ENCODE measurements around the gene EN2. TPM values are rescaled to one million over a fixed set of nuclear protein-coding genes. Genes with fewer than 3 reads are reported as not detected.

EN2 gene
- total RNA-seq, 1 experiment from 2014 or later = 0.07 TPM

DNA sequence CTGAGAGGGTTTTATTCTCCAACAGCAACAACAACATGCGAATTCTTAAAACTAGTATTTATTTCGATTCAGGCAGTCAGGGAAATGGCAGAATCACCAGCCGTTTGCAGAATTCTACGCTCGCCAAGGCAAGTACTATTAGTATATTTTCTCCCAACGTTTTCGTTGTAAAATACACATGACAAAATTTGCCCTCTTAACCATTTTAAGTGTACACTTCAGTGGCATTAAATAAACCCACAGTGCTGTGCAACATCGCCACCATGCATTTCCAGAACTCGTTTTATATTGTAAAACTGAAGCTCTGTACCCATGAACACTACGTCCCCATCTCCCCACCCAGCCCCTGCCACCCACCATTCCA is 10.8 kb downstream of the EN2 start:
- H4K5ac ChIP-seq (ENCODE audit: insufficient read length, low read depth, low read length) = no peak overlapping the region
- H2BK12ac ChIP-seq (ENCODE audit: insufficient read length, low read depth, low read length) = no peak overlapping the region

More for the DNA sequence above, 10.8 kb downstream of the EN2 start:
- peak overlapping the region; percentile 5 for H3K4me2 ChIP-seq (ENCODE audit: insufficient read depth, insufficient read length, low read length)
- H2BK5ac ChIP-seq (ENCODE audit: insufficient read length, low read length) = no peak overlapping the region
- Mint-ChIP-seq H3K4me1 (peaks cover 27 to 40% of the 10 kb centered on the region in 2 experiments), H3K27ac (no peak overlapping the region), H3K36me3 (ENCODE audit: insufficient read depth in 1 of 3, low read depth in 3 of 3) (no peaks in the 10 kb centered on the region), H3K9me3 (no peaks in the 10 kb centered on the region; a peak in 1 of 5 replicates), H3K4me3 (peak overlapping the region in 1 of 2 experiments; percentile 50; a peak in 1 of 5 replicates), H3K27me3 (ENCODE audit: low read depth) (peaks cover 100% of the 10 kb centered on the region)
- no peak overlapping the region for H2AFZ ChIP-seq (ENCODE audit: low read length)
- H3T11ph ChIP-seq (ENCODE audit: low read length) = no peak overlapping the region
- H3K4ac ChIP-seq (ENCODE audit: low read depth, low read length) = no peak overlapping the region
- H3K79me1 ChIP-seq (ENCODE audit: insufficient read depth, low read depth, low read length, poor library complexity, severe bottlenecking) = no peaks in the 10 kb centered on the region
- no peaks in the 10 kb centered on the region for H3K9me3 ChIP-seq (ENCODE audit: control insufficient read depth, low read depth, low read length)
- H3K27me3 ChIP-seq (ENCODE audit: insufficient read depth, low read length) = peaks cover 97% of the 10 kb centered on the region
- no peak for DNase-seq
- peaks cover 8% of the 10 kb centered on the region for H3K23me2 ChIP-seq (ENCODE audit: insufficient read length, low read depth, low read length, poor library complexity, severe bottlenecking)
- no CpG with 5 or more reads among the region's 10 CpGs for WGBS (ENCODE audit: extremely low coverage, insufficient read length, low lambda C conversion rate)
- no peak overlapping the region for H3K27ac ChIP-seq (ENCODE audit: insufficient read length, low read depth, low read length)
- H3K56ac ChIP-seq (ENCODE audit: insufficient read length, low read depth, low read length) = no peak overlapping the region
- H3K18ac ChIP-seq (ENCODE audit: insufficient read length, low read depth, low read length) = no peak overlapping the region
- TF ChIP-seq, protein P1, sequence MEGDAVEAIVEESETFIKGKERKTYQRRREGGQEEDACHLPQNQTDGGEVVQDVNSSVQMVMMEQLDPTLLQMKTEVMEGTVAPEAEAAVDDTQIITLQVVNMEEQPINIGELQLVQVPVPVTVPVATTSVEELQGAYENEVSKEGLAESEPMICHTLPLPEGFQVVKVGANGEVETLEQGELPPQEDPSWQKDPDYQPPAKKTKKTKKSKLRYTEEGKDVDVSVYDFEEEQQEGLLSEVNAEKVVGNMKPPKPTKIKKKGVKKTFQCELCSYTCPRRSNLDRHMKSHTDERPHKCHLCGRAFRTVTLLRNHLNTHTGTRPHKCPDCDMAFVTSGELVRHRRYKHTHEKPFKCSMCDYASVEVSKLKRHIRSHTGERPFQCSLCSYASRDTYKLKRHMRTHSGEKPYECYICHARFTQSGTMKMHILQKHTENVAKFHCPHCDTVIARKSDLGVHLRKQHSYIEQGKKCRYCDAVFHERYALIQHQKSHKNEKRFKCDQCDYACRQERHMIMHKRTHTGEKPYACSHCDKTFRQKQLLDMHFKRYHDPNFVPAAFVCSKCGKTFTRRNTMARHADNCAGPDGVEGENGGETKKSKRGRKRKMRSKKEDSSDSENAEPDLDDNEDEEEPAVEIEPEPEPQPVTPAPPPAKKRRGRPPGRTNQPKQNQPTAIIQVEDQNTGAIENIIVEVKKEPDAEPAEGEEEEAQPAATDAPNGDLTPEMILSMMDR (conservative IDR thresholded peaks at IDR 0.05) = no peak
- H4K20me1 ChIP-seq (ENCODE audit: control insufficient read depth, insufficient read depth, insufficient read length) = no peaks in the 10 kb centered on the region
- H4K91ac ChIP-seq (ENCODE audit: insufficient read length, low read depth, low read length) = no peak overlapping the region
- H2BK15ac ChIP-seq (ENCODE audit: low read depth, low read length) = no peak overlapping the region
- no peak overlapping the region for H3K23ac ChIP-seq (ENCODE audit: insufficient read length, low read depth, low read length)
- H3K79me2 ChIP-seq (ENCODE audit: insufficient read depth, low read length) = no peaks in the 10 kb centered on the region
- H3K9ac ChIP-seq (ENCODE audit: extremely low read depth, insufficient read length, low read length) = no peak overlapping the region
- H4K8ac ChIP-seq (replicated peaks; ENCODE audit: insufficient read length, low read depth, low read length) = no peak overlapping the region
- no peak overlapping the region for H2BK20ac ChIP-seq (ENCODE audit: low read depth, low read length, poor library complexity, severe bottlenecking)
- no peak overlapping the region for H2AK5ac ChIP-seq (ENCODE audit: insufficient read length, low read length)
- H2BK120ac ChIP-seq (ENCODE audit: low read depth, low read length, poor library complexity, severe bottlenecking) = no peak overlapping the region
- H3K4me1 ChIP-seq (ENCODE audit: insufficient read depth, low read length) = no peaks in the 10 kb centered on the region
- no peak overlapping the region for H3K14ac ChIP-seq (ENCODE audit: insufficient read depth, low read length)
